Hematopoietic multipotent progenitor cell treated with erythropoietin and hydrocortisone succinate and interleukin-3 and kit ligand, for 17 days (in vitro differentiated cells): Measurements from ENCODE around the gene RNF207.

ENCODE experiments used
- DNase-seq: peaks from one replicate; pipeline ENCODE4 v3.0.0-alpha.2; 2015; ENCODE audit warnings: low spot score

The RNF207 gene

GRCh38 chr1:6174621-6175410 is 31.1 kb upstream of the RNF207 start:
- DNase-seq: no peak

DNA sequence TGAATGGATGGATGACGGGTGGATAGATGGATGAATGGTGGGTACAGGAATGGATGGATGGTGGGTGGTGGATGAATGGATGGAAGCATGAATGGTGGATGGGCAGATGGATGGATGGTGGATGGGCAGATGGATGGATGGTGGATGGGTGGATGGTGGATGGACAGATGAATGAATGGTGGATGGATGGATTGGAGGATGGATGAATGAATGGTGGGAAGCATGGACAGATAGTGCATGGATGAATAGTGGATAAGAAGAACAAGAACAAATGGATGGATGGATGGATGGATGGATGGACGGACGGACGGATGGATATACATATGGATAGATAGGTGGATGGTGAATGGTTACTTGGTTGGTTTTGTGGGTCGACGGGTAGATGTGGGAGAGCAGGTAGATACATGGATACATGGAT is 30.5 kb upstream of the RNF207 start:
- no peak for DNase-seq

GRCh38 chr1:6176779-6177178 is 29.1 kb upstream of the RNF207 start:
- DNase-seq: no peak

DNA sequence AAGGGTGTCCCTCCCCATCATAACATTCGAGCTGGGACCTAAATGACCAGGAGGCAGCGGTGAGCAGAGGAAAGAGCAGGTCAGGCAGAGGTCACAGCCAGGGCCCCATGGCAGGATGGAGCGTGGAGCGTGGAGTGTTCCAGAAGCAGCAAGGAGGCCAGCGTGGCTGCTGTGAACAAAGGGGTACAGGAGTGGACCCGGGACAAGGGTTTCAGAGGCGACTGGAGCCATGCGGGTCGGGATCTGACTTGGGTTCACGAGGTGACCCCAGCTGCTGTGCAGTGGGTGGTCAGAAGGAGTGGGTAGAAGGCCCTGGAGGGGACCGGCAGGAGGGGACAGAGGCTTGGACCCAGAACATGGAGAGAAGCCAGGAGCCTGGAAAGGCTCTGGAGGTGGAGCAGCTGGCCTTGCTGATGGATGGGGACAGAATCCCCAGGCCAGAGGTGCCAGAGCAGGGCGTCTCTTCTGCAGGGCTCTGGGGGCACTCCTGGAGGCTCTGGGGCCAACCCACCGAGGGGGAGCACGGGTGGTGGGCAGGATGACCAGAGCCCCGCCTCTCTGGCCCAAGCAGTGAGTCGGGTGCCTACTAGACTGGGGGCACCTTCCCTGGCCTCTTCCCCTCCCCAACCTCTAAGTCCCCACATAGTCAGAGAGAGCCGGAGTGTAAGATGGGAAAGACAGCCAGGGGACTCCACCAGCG is 28.1 kb upstream of the RNF207 start:
- DNase-seq: no peak

DNA sequence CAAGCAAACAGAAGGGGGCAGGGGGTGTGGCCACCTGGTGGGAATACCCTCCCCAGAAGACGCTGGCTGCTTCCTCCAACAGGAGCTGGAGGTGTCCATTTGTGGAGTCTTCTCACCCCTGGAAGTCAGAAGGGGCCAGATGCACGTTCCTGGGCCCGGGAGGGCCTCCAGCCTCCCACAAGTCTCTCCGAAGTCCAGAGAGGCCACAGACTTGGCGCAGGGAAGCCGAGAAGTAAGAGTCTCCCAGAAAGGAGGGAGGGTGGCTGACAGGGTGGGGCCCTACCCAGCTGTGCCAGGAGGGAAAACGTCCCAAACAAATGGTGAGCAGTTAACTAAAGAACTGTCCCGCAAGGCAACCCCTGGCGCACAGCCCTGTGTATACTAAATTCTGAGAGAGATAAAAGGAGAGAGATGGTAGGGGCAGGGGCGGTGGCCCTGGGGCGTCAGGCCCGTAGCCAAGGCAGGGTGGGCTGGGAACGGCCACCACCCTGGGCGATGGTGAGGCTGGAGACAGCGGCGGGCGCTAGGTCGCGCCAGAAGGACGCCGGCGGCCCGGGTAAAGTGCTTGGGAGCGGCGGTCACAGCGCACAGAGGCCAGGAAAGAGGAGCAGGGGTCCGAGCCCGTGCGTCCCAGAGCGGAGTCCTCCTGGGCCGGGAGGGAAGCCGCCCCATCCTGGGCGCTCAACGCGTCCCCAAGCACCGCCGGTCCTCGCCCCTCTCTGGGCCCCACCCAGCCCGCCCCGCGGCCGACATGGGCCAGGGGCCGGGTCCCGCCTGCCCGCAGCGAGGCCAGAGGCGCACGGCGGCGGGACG is 27.0 kb upstream of the RNF207 start:
- no peak for DNase-seq

- DNase-seq: no peak
Observed at GRCh38 chr1:6179564-6180175, 26.2 kb upstream of the RNF207 start.

GRCh38 chr1:6180268-6180706 is 25.6 kb upstream of the RNF207 start, which contains the start of gene CHD5:
CHD5 (minus strand) TSS chr1:6180321; CDS start chr1:6180023, 298 bp downstream.
- no peak for DNase-seq

GRCh38 chr1:6180707-6181311 is 25.1 kb upstream of the RNF207 start:
- no peak for DNase-seq

DNA sequence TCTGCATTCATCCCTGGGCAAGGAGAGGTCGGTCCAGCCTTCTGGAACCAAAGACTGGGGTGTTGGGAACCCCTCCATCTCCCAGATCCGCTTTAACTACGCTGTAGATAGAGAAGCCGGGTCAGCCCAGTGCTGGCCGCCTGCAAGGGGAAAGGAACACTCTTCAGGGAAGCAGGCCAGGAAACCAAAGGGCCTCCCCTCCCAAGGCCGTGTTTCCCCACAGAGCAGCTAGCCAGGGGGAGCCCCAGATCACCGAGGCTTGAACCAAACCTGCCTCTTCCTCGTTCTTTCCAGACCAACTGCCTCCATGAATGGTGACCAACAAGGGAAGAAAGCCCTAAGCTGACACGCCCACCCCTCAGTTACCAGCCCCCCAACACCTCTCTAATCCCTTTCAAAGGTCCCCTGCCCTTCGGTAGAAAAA is 24.6 kb upstream of the RNF207 start:
- DNase-seq: no peak

DNA sequence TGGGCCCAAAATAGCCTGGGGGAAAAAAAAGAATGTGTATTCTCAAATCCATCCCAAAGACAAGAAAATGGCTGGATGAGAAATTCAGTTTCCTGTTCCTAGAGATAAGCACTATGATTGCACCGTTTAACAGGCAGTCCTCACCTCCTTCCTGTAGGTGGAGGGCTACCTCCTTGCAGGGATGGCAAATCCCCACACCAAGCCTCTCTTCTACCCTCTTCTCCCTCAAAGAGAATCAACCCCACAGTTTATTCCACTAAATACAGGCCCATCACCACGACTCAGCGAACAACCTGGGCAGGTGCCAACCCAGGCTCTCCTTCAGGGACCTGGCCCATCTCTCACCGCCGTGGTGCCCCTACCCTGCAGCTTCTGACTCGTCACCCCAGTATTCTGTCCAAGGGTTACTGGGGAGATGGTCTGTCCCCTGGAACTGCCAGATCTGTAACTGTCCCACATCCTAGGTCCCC is 22.4 kb upstream of the RNF207 start:
- DNase-seq: no peak

- no peak for DNase-seq
Observed at GRCh38 chr1:6184083-6184783, 21.7 kb upstream of the RNF207 start.

DNA sequence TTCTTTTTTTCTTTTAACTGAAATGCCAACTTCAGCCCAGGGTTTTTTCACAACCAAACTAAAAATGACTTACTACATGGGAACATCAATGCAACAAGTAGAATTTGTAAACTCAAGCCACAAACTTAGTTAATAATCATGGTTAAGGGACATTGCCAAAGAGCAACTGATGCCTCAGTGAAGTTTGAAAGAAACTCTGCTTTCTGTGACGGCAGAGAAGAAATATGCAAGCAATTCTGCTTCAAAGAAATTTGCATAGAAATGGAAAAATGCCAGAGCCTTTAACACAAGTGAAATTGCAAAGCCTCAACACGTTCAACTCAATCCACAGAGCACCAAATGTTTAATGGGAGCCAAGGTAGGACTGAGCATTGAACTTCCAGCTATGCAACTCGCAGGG is 20.8 kb upstream of the RNF207 start:
- no peak for DNase-seq

- peak; percentile 8 for DNase-seq
Observed at GRCh38 chr1:6185635-6186382, 20.1 kb upstream of the RNF207 start.

- no peak for DNase-seq
Observed at GRCh38 chr1:6188466-6188865, 17.5 kb upstream of the RNF207 start.

DNA sequence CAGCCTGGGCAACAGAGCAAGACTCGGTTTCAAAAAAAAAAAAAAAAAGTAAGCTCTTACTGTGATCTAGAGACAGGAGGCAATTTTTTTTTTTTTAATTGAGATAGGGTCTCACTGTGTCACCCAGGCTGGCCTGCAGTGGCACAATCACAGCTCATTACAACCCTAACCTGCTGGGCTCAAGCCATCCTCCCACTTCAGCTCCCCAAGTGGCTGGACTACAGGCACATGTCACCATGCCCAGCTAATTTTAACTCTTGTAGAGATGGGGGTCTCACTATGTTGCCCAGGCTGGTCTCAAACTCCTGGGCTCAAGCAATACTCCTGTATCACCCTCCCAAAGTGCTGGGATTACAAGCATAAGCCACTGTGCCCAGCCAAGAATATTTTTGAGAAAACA is 14.0 kb upstream of the RNF207 start:
- no peak for DNase-seq

DNA sequence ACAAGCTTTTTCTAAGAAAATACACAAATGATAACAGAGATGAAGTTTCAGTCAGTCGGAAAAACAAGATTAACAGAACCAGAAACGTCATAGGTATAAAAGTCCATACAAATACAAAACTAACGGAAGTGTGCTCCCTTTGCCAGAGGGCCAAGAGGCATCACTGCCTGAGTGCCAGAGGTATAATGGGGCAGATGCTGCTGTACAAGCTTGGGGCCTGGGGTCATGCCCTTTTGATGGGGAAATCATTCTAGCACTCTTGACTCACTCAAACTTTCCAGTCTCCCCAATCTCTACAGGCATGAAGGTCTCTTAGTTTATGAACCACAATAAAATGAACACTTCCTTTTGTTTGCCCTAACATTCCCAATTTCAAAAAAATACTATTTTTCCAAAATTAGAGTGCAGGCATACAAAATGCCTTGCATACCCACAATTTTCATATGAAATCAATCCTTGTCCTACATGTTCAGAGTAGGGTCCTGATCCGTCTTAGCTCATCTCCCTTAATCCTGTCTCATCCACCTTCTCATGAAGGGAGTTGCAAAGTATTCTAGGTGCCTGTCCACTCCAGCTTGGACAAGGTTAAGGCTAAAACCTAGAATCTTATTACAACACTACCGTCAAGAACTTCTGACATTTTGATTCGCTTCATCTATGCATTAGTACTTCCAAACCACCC is 8.0 kb upstream of the RNF207 start:
- no peak for DNase-seq

DNA sequence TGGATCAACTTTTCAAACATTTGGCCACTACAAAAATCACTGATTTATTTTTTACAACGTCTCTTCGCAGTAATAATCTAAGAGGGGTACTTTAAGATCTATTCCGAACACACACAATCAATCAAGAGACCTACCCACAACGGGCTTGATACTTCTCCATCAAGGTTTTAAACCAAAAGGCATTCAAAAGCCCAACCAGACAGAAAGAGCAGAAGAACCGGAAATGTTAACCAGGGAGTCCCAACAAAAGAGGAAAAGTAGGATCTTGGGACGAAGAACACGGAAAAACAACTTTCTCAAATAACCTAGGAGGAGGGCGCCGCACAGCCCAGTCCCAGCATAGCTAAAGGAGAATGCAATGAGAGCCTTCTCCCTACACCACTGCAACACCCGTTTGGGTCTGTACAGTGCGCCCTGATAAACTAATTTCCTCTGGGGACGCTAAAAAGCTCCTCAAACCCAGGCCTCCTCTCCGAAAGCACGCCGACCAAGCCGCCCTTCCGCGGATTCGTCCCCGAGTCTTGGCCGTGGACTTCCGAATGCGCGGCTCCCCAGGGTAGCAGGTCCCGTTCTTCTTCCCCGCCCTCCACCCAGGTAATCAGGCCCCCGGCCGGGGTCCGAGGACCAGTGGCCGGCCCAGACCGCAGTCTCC is 7.1 kb upstream of the RNF207 start:
- peak; percentile 20 for DNase-seq

GRCh38 chr1:6199298-6200187 is 6.4 kb upstream of the RNF207 start, which contains the start of gene RPL22:
RPL22 (minus strand) TSS chr1:6199595; CDS start chr1:6199573, 22 bp downstream.
- DNase-seq: peak; percentile 92
